Subcutaneous adipose tissue (tissue), 4 donors: ENCODE results near the gene ISM1. TPM values are rescaled to one million over a fixed set of nuclear protein-coding genes. Genes with fewer than 3 reads are reported as not detected.

Experiments used
- CTCF ChIP-seq: fragments of 450-650 bp; IDR thresholded peaks from one replicate; pipeline ENCODE4 v1.5.1; 2016; ENCODE audit warnings: low read depth, mild to moderate bottlenecking, control low read depth, antibody characterized with exemption, moderate library complexity
- total RNA-seq, 4 donors: library from RNA; depleted of rRNA; stranded (reverse); fragments of >200 nt; gene quantifications; one replicate each; pipeline ENCODE4 v1.1.0, GENCODE V29; 2016

The ISM1 gene
- total RNA-seq, 4 donors from 2014 or later: 12.2 to 16.0 (median 12.6) TPM

- no peak for TF ChIP-seq CTCF
Measured at GRCh38 chr20:13320702-13321101, 99.6 kb downstream of the ISM1 start.

GRCh38 chr20:13321416-13321815 lies 100.3 kb downstream of the ISM1 start:
- no peak for TF ChIP-seq CTCF

GRCh38 chr20:13322198-13322597 lies 101.1 kb downstream of the ISM1 start:
- no peak for TF ChIP-seq CTCF

GRCh38 chr20:13322621-13323020 lies 101.5 kb downstream of the ISM1 start:
- TF ChIP-seq CTCF: no peak

GRCh38 chr20:13325033-13325432 lies 104.0 kb downstream of the ISM1 start:
- no peak for TF ChIP-seq CTCF

GRCh38 chr20:13325796-13326340 lies 104.8 kb downstream of the ISM1 start:
- TF ChIP-seq CTCF: no peak

GRCh38 chr20:13331536-13331935 lies 110.5 kb downstream of the ISM1 start:
- TF ChIP-seq CTCF: no peak
